Renal cortical epithelial cell (primary cell): ENCODE measurements around the gene SLC49A4. TPM values are rescaled to one million over a fixed set of nuclear protein-coding genes. Genes with fewer than 3 reads are reported as not detected.

Experiments used
- DNase-seq: peaks from one replicate; pipeline ENCODE4 v3.0.0-alpha.2; 2011; ENCODE audit warnings: low read depth
- total RNA-seq: library from RNA; depleted of rRNA; stranded (reverse); fragments of >200 nt; gene quantifications from 2 replicates; pipeline ENCODE4 v1.2.3, GENCODE V29; 2014

The SLC49A4 gene
- total RNA-seq, 1 donor from 2014 or later: 26.3 TPM

DNA sequence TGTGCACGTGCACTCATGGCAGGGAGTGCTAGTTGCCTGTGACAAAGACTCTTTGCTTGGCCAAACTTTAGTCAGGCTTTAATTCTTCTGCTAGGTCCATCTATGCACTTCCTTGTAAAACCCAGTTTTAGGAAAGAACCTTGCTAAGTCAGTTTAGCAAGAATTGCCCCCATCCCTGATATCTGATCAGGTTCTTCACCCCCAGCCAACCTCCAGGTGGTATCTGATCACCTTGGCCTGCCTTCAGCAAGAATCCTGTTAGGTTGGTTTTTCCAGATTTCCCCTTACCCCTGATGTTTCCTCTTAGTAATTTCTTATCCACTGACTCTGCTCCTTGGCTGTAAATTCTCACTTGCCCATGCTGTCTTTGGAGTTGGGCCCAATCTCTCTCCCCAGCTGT is 9.6 kb upstream of the SLC49A4 start:
- DNase-seq: no peak

DNA sequence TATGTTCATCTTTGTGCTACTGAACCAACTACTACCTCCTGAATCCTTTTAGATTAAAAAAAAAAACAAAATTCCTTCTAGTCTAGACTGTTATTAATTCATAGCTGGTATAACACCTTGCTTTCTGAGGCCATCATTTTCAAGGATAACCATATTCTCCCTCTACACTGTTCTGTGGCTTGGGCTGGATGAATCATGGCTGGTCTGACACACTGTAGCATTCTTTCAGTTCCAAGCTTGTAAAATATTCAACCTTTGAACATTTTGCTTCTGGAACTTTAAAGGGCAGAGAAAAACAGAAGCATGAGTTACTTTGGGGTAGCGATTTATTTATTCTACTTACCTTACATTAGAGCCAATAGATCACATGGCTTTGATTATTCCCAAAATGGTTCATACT is 8.8 kb upstream of the SLC49A4 start:
- DNase-seq: peak; percentile 81

DNA sequence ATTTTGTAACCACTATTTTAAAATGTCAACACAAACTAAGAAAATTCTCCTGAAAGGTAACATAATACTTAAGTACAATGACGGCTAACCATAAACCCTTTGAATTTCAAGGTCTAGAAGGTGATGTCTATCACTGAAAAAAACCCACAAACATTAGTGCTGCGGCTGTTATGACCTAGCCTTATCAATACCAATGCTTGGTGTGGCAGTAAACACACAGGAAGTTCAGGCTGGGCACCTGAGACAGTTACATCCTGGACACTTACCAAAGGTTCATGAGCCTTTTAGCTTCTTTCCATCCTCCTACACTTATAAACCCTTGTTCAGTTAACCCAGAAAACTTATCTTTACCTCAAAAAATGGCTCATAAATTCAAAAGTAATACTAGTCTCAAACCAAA is 7.0 kb upstream of the SLC49A4 start:
- no peak for DNase-seq

DNA sequence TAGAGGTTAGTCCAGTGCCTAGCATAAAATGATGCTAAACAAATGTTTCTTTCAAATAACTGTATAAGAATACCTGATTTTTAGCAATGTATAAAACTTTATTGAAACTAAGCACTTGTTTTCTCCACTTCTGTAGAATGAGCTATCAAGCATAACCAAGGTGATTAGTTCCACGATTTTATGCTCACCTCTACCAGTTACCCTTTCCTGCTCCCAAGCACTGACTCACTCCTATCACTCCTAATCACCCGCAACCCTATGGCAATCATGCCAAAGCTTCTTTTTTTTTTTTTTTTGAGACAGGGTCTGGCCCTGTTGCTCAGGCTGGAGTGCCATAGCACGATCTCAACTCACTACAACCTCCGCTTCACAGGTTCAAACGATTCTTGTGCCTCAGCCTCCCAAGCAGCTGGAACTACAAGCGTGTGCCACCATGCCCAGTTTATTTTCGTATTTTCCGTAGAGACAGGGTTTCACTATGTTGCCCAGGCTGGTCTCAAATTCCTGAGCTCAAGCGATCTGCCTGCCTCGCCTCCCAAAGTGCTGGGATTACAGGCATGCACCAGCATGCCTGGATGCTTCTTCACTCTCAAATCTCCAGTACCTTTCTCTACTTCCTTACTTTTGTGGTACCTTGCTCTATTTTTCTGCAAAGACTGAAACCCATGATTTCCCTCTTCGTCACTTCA is 5.1 kb upstream of the SLC49A4 start:
- DNase-seq: peak; percentile 54

DNA sequence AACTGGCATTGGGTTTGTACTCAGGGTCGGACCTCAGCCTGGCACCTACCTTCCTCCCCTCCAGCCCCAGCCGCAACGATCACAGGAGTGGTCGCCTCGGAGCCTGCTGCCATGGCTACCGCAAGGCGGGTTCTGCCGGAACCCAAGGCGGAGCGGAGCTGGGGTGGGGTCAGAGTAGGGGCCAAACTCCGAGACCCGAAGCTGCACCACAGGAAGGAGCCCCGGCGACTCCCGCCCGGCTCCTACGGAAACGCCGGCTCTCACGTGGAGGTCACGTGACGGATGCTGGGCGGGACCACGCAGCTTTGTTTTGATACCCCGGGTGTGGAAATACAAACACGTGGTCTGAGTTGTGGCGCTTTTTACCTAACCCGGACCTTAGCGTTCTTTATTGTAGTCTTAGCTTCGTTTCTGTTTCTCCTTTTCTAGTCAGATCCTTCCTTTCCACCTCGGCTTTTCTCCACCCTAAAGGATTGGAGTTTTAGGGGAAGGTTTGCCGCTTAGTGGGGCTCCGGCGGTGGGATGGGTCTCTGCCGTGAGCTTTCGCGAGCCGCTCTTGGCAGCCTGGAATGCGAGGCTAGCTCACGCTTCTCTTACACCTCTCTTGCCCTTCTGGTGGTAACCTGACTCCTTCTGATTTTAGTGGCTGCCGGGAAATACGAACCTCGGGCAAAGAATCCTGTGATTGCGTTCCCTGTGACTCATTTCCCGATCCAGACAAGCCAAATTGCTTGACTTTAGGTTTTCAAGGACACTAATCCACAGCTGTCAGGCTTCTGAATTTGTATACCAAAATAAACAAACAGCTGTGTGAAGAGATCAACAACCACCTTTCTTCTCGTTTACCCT is 1.1 kb upstream of the SLC49A4 start, which contains the start of gene HSPBAP1:
HSPBAP1 (minus strand) TSS at position 264 of the 849 bp plus-strand sequence; CDS start at position 113, 151 bp downstream.
- DNase-seq: peak; percentile 96

DNA sequence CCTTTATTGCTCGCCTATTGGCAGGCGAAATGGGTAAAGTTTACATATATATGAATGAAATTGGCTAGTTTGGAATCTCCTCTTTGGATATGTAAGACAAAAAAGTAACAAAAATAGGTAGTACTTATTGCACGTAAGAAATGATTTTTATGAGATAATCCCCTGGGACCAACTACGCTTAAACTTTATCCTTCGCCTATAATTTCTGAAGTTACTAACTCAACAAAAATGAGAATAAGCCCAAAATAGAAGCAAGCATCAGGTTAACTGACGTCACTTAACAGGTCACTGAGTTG is 438 bp upstream of the SLC49A4 start:
- no peak for DNase-seq

DNA sequence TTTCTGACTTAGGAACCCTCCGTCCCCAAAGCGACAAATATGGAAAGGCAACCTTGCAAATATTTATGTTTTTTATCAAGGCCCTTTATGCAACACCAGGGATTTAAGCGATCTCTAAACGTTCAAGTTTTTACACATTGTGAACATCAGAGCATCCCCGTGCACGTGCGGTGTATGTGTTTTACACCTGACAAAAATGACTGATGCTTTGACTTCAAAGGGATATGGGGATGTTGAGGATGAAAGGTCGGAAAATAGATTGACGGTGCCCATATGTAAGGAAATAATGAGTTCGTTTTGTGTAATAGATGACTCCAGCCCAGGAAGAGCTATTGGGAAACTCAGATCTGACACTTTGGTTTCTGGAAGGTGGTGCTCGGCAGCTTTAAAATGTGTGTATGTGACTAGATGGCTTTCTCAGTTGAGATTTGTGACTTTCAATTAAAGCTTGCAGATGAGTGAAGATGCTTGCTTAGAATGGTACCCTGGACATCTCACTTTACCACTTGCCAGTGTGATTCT is 866 bp downstream of the SLC49A4 start:
- no peak for DNase-seq

DNA sequence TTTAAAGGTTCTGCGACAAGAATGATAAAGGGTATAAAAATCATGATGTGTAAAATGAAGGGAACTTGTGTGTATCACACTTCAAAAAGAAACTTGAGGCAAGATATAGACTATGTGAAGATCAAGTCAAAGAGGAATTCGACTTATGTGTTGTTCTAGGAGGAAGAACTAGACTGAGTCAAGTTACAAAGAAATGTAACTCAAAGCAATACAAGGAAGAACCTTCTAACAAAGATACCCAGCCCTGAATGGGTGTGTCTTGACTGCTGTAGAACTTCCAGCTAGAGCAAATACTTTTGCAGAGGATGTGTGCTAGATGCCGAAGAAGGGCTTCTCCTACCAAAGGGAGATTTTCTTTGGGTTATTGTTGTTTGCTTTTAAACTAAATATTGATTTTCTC is 2.4 kb downstream of the SLC49A4 start:
- DNase-seq: peak; percentile 30

DNA sequence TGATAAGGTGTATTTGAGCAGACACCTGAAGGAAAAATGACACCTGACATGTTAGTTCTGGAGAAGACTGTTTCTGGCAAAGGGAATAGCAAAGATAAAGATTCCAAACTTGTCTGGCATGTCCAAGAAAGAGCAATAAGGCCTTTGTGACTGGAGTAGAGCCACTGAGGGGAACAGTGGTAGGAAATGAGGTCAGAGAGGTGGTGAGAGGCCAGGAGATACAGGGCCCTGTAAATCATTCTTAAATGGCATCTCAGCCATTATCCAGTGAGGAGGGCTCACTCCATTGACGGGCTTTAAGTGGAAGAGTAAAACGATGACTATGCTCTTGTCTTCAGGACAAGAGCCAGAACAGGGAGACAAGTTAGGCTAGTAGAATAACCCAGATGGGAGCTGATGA is 4.5 kb downstream of the SLC49A4 start:
- no peak for DNase-seq

DNA sequence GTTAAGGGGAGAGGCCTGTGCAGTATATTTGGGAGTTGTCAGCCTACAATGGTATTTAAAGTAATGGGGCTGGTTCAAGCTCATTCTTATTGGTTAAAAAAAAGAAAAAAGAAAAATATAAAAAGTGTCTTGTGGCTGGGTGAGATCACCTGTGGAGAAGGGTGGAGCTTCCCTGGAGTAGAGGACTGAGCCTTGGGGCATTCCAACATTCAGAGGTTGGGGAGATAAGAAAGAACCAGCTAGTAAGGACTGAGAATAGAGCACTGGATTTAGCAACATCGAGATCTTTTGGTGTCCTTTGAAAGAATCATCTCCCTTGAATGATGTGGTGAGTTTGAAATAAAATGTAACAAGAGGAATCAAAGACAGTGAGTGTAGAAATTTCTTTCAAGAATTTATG is 5.2 kb downstream of the SLC49A4 start:
- no peak for DNase-seq

DNA sequence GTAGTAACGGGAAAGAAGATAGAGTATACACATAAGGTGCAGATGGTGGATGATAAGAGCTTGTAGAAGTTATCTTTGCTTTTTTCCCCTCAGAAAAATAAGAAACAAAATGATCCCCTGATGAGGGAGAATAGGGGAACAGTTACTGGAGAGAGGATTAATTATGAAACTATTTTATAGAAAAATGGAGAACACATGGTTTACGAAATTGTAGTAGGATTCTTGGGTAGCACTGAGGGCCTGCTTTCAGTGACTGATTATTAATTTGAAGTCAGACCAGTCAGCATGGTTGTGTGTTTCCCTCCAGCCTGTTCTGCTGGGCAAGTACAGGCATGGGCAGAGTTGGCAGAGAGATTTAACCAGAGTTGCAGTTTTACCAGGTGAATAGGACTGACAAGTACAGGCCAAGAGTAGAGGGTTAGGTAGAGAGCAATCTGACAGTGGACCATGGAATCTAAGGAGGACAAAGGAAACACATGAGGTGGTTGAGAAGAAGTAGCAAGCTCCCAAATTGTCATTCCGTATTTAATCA is 5.9 kb downstream of the SLC49A4 start:
- DNase-seq: no peak

DNA sequence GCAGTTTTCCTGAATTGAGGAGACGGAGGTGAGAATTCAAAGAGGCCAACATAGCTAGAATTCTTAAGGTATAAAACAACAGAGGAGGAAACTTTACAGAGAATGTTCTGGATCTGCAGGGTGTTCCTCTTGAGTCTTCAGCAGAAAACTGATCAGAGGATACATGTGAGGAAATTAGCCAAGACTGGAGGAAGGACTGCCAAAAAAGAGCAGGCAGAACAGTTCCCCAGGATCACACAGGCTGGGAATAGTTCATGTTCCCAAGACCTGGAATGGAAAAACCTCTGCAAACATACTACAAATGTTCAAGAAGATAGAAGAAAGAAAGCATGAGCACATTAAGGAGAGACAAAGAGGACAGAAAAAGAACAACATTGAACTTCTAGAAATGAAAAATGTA is 7.5 kb downstream of the SLC49A4 start:
- no peak for DNase-seq

DNA sequence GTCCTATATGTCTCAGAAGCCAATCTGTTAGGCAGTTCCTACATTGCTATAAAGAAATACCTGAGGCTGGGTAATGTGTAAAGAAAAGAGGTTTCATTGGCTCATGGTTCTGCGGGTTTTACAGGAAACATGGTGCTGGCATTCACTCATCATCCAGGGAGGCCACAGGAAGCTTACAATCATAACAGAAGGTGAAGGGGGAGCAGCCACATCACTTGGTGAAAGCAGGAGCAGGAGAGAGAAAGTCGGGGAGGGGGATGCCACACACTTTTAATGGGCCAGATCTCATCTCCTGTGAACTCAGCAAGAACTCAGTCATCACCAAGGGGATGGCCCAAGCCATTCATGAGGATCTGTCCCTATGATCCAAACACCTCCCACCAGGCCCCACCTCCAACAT is 9.1 kb downstream of the SLC49A4 start:
- no peak for DNase-seq

DNA sequence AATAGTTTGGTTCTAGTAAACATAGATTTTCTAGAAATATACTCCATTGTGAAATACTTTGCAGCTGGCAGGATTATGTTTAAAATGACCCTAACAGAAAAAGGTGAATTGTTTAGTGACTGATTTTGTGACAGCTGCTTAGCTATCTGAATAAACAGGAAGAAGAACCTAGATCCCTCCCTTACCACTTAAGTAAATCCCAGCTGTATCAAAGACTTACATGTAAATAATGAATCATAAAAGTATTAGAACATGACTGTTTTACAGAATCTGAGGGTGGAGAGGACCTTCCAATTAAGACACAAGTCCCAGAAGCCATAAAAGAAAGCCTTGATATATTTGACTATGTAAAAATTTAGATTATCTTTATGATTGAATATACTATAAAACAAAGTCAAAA is 15.9 kb downstream of the SLC49A4 start:
- no peak for DNase-seq

DNA sequence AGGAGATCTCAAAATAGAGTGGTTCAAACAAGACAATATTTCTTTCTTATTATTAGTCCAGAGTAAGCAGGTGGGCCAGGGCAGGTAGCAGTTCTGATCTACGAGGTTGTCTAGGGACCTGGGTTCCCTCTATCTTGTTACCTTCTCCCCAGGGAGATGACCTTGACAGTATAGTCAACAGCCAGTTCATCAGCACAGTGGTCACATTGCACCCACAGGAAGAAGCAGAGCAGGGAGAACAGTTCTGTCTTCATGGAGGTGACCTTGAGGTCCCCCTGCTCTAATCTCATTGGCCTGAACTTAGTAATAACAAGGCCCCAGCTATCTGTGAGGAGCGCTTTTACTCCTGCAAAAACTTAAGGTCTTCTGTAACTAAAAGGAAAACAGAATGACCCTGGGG is 21.7 kb downstream of the SLC49A4 start:
- DNase-seq: no peak

DNA sequence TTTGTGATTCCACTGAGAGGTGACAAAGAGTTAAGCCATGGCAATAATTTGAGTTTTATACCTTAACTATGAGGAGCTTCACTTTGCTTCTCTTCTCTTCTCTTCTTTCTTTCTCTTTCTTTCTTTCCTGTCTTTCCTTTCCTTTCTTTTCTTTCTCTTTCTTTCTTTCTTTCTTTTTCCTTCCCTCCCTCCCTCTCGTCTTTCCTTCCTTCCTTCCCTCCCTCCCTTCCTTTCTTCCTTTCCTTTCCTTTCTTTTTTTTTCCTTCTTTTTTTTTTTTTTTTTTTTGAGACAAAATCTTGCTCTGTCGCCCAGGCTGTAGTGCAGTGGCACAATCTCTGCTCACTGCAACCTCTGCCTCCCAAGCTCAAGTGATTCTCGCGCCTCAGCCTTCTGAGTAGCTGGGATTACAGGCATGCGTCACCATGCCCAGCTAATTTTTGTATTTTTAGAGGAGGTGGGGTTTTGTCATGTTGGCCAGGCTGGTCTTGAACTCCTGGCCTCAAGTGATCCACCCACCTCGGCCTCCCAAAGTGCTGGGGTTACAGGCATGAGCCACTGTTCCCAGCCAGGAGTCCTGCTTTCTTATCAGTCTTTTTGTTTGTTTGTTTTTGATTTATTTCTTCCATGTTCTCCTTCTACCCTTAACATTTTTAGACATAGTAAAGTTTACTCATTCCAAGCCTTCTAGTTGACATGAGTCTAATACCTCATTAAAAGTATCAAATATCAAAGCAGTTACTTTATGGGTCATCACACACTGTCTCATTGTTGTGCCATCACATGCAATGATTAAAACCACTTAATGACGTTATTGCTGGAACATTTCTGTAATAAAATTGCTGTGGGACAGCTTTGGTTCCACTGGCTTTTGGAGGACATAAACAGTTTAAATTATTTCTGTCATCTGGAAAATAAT is 29.9 kb downstream of the SLC49A4 start:
- DNase-seq: peak; percentile 62

DNA sequence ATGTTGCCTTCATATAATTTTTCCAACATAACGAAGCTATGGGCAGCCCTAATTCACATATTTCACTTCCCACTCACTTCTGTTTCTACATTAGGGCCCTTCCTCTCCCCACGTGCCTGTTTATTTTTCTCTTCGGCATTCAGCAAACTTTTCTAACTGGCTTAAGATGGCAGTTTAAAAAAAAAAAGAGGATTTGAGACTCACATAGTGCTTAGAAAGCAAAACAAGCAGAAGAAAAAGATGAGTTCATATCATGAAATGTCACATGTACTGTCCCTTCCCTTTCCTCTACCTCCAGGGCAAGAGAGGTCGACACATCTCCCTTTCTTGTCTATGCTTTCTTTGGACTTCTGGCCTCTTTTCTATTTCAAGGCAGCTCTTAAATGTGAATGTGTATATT is 30.6 kb downstream of the SLC49A4 start:
- DNase-seq: no peak

DNA sequence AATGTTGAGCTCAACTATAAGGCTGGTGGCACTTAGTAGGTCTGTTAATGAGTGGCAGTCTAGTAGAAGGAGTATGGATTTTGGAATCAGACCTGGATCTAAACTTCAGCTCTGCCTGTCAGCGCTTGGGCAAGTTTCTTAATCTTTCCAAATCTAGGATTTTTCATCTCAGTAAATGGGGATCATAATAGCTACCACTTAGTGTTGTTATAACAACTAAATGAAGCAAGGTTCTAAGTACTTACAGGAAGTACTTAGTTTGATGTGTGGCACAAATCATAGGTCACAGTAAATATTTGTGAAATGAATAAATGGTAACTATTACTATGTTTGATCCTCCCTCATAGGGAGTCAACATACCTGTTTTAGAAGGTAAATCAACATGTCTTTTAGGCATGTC is 31.4 kb downstream of the SLC49A4 start:
- no peak for DNase-seq

DNA sequence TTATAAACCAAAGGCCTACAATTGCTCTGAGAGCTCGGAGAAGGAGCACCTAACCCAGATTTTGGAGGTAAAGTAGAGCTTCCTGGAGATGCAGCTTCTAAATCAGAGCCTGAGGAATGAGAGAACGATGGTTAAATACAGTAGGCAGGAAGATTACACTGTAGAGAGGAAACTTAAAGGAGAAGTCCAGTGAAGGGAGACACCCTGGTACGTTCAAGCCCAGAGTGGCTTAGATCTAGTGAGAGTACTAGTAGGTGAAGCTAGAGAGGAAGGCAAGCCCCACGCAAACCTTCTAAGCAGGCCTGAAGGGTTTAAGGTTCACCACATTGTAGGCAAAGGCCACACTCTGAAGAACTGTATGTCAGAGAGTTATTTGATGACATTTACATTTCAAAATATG is 33.4 kb downstream of the SLC49A4 start:
- DNase-seq: no peak

DNA sequence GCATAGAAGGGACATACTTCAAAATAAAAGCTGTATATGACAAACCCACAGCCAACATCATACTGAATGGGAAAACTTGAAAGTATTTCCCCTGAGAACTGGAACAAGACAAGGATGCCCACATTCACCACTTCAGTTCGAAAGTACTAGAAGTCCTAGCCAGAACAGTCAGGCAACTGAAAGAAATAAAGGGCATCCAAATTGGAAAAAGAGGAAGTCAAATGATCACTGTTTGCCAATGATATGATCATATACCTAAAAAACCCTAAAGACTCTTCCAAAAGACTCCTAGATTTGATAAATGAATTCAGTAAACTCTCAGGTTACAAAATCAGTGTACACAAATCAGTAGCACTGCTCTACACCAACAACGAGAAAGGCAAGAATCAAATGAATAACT is 40.7 kb downstream of the SLC49A4 start:
- no peak for DNase-seq

DNA sequence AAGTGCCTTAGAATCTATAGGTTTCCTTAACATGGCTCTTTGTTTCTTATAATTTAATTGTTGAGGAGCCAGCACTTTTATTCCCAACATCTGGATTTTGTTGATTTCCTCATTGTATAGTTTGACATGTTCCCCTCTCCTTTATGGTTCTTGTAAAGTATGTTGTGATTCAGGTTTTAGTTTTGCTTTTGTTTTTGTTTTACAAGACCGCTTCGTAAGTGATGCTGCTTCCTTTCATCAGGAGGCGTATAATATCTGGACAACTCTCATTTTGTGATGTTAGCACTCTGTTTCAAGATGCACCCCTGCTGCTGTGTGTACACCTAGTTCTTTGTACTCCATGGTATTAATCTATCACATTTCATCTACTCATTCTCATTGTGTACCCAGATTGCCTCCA is 48.7 kb downstream of the SLC49A4 start:
- no peak for DNase-seq

DNA sequence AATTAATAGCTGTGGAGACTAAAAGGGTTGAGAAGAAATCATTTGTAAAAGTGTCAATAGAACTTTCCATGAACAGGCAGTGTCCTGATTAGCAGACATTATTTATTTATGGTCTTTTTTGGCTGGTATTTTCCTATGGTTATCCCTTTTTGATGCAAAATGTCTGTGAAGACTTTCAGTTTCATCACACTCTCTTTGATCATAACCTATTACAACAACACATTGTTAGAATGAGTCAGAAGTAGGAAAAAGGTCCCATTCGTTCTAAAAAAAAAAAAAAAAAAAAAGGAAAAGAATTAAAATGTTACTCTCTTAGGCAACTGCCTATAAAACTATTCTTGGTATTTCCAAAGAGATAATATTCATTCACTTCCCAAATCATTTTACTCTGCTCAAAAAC is 62.1 kb downstream of the SLC49A4 start:
- DNase-seq: peak; percentile 83
